Measurements from ENCODE around the gene CD36.

Gene CD36

GRCh38 chr7:80707318-80707717 lies 68.9 kb downstream of the CD36 start:
- Histone ChIP-seq H3K4me3 (IDR thresholded peaks at IDR 0.05; ENCODE audit: insufficient read depth, low read depth, low read length) (no peak overlapping the region), H3K9ac (no peak overlapping the region), H3K36me3 (ENCODE audit: insufficient read depth) (no peaks in the 10 kb centered on the region), H3K27ac (no peak overlapping the region), H3K27me3 (ENCODE audit: insufficient read depth, low read depth) (no peaks in the 10 kb centered on the region), H3K4me2 (no peak overlapping the region), H3K4me1 (ENCODE audit: low read depth, poor library complexity, severe bottlenecking) (no peaks in the 10 kb centered on the region), H3K79me2 (ENCODE audit: insufficient read depth, low read depth) (no peaks in the 10 kb centered on the region), H2AFZ (ENCODE audit: low read depth) (no peak overlapping the region), H4K20me1 (ENCODE audit: insufficient read depth) (no peaks in the 10 kb centered on the region)
- TF ChIP-seq CTCF (conservative IDR thresholded peaks at IDR 0.05; ENCODE audit: low read depth, low read length): no peak

- H3K4me3 ChIP-seq (IDR thresholded peaks at IDR 0.05; ENCODE audit: insufficient read depth, low read depth, low read length): no peak overlapping the region
- TF ChIP-seq CTCF (conservative IDR thresholded peaks at IDR 0.05; ENCODE audit: low read depth, low read length): no peak
- no peaks in the 10 kb centered on the region for H3K4me1 ChIP-seq (ENCODE audit: low read depth, poor library complexity, severe bottlenecking)
- no peaks in the 10 kb centered on the region for H3K79me2 ChIP-seq (ENCODE audit: insufficient read depth, low read depth)
- no peak overlapping the region for H3K4me2 ChIP-seq
- no peak overlapping the region for H3K27ac ChIP-seq
- no peak overlapping the region for H2AFZ ChIP-seq (ENCODE audit: low read depth)
- H3K36me3 ChIP-seq (ENCODE audit: insufficient read depth): no peaks in the 10 kb centered on the region
- H3K9ac ChIP-seq: no peak overlapping the region
- no peaks in the 10 kb centered on the region for H3K27me3 ChIP-seq (ENCODE audit: insufficient read depth, low read depth)
- H4K20me1 ChIP-seq (ENCODE audit: insufficient read depth): no peaks in the 10 kb centered on the region
Measured at GRCh38 chr7:80708123-80708522, 69.7 kb downstream of the CD36 start.

- Histone ChIP-seq H3K9ac (no peak overlapping the region), H3K36me3 (ENCODE audit: insufficient read depth) (no peaks in the 10 kb centered on the region), H2AFZ (ENCODE audit: low read depth) (no peak overlapping the region), H3K4me1 (ENCODE audit: low read depth, poor library complexity, severe bottlenecking) (no peaks in the 10 kb centered on the region), H3K4me2 (no peak overlapping the region), H3K27me3 (ENCODE audit: insufficient read depth, low read depth) (no peaks in the 10 kb centered on the region), H4K20me1 (ENCODE audit: insufficient read depth) (no peaks in the 10 kb centered on the region), H3K79me2 (ENCODE audit: insufficient read depth, low read depth) (no peaks in the 10 kb centered on the region), H3K4me3 (IDR thresholded peaks at IDR 0.05; ENCODE audit: insufficient read depth, low read depth, low read length) (no peak overlapping the region), H3K27ac (no peak overlapping the region)
- no peak for TF ChIP-seq CTCF (conservative IDR thresholded peaks at IDR 0.05; ENCODE audit: low read depth, low read length)
Measured at GRCh38 chr7:80711531-80711930, 73.1 kb downstream of the CD36 start.

GRCh38 chr7:80719261-80719660 lies 80.8 kb downstream of the CD36 start:
- H3K9ac ChIP-seq: no peak overlapping the region
- no peak overlapping the region for H3K4me2 ChIP-seq
- no peaks in the 10 kb centered on the region for H3K79me2 ChIP-seq (ENCODE audit: insufficient read depth, low read depth)
- no peaks in the 10 kb centered on the region for H4K20me1 ChIP-seq (ENCODE audit: insufficient read depth)
- no peaks in the 10 kb centered on the region for H3K4me1 ChIP-seq (ENCODE audit: low read depth, poor library complexity, severe bottlenecking)
- H2AFZ ChIP-seq (ENCODE audit: low read depth): no peak overlapping the region
- no peak for TF ChIP-seq CTCF (conservative IDR thresholded peaks at IDR 0.05; ENCODE audit: low read depth, low read length)
- no peaks in the 10 kb centered on the region for H3K27me3 ChIP-seq (ENCODE audit: insufficient read depth, low read depth)
- no peak overlapping the region for H3K27ac ChIP-seq
- H3K36me3 ChIP-seq (ENCODE audit: insufficient read depth): no peaks in the 10 kb centered on the region
- H3K4me3 ChIP-seq (IDR thresholded peaks at IDR 0.05; ENCODE audit: insufficient read depth, low read depth, low read length): no peak overlapping the region

- Histone ChIP-seq H3K27ac (no peak overlapping the region), H3K4me2 (no peak overlapping the region), H3K36me3 (ENCODE audit: insufficient read depth) (no peaks in the 10 kb centered on the region), H2AFZ (ENCODE audit: low read depth) (no peak overlapping the region), H4K20me1 (ENCODE audit: insufficient read depth) (no peaks in the 10 kb centered on the region), H3K4me3 (IDR thresholded peaks at IDR 0.05; ENCODE audit: insufficient read depth, low read depth, low read length) (no peak overlapping the region), H3K79me2 (ENCODE audit: insufficient read depth, low read depth) (no peaks in the 10 kb centered on the region), H3K27me3 (ENCODE audit: insufficient read depth, low read depth) (no peaks in the 10 kb centered on the region), H3K9ac (no peak overlapping the region), H3K4me1 (ENCODE audit: low read depth, poor library complexity, severe bottlenecking) (peaks cover 6% of the 10 kb centered on the region)
- TF ChIP-seq CTCF (conservative IDR thresholded peaks at IDR 0.05; ENCODE audit: low read depth, low read length): no peak
Measured at GRCh38 chr7:80720146-80720545, 81.7 kb downstream of the CD36 start.

All from KMS-11 (cell line).